Transverse colon (tissue), 4 donors: Measurements from ENCODE around the gene BAHCC1. TPM values are rescaled to one million over a fixed set of nuclear protein-coding genes. Genes with fewer than 3 reads are reported as not detected.
A peak's percentile ranks its signal among the peaks of the same experiment; 100 is the strongest.

Experiments
- DNase-seq: peaks from one replicate; pipeline ENCODE4 v3.0.0-alpha.2; 2019
- H3K27ac ChIP-seq, 4 donors: fragments of 200-600 bp; sonication (generic); 2 replicates each; pipeline ENCODE4 v1.5.1; 2016 to 2018; ENCODE audit warnings: inconsistent platforms in 4 of 4
- H3K27me3 ChIP-seq: fragments of 200-600 bp; sonication (generic); 2 replicates; pipeline ENCODE4 v1.5.1; 2017; ENCODE audit warnings: inconsistent platforms
- H3K36me3 ChIP-seq, 4 donors: fragments of 200-600 bp; sonication (generic); 2 replicates each; pipeline ENCODE4 v1.5.1; 2017 to 2019; ENCODE audit warnings: inconsistent platforms in 4 of 4
- H3K4me1 ChIP-seq, 4 donors: fragments of 200-600 bp; sonication (generic); 2 replicates each; pipeline ENCODE4 v1.5.1; 2017 to 2020; ENCODE audit warnings: inconsistent platforms in 4 of 4
- H3K4me3 ChIP-seq, 4 donors: fragments of 200-600 bp; sonication (generic); 1 replicate in 1 of 4; 2 replicates in 3 of 4; pipeline versions ENCODE4 v1.5.1 to v1.6.1; 2017 to 2019; ENCODE audit warnings: inconsistent platforms in 4 of 4
- H3K9me3 ChIP-seq, 2 donors: fragments of 200-600 bp; sonication (generic); 2 replicates each; pipeline ENCODE4 v1.5.1; 2017 to 2019; ENCODE audit warnings: inconsistent platforms in 2 of 2
- CTCF ChIP-seq, 5 experiments: fragments of 200-600 bp in 3 of 5; fragments of 450-650 bp in 2 of 5; sonication (generic) in 3 of 5; IDR thresholded peaks; 1 replicate in 2 of 5; 2 replicates in 3 of 5; pipeline ENCODE4 v1.5.1; 2016 to 2017; ENCODE audit warnings: antibody characterized with exemption in 5 of 5, inconsistent platforms in 3 of 5, mild to moderate bottlenecking in 2 of 5, moderate library complexity in 1 of 5
- EP300 ChIP-seq: sonication (generic); formaldehyde crosslinking; IDR thresholded peaks from one replicate; pipeline ENCODE4 v1.6.1; 2017; ENCODE audit warnings: antibody characterized with exemption, low read depth
- POLR2A ChIP-seq: fragments of 450-650 bp; IDR thresholded peaks from one replicate; pipeline ENCODE4 v1.6.1; 2016; ENCODE audit warnings: antibody characterized with exemption, mild to moderate bottlenecking, moderate library complexity
- POLR2AphosphoS5 ChIP-seq, 3 donors: sonication (generic); formaldehyde crosslinking; IDR thresholded peaks; one replicate each; pipeline ENCODE4 v1.6.1; 2016; ENCODE audit warnings: antibody characterized with exemption in 3 of 3
- WGBS, 2 donors: methylation state at CpG; one replicate each; pipeline ENCODE4 v1.1.5; 2018; ENCODE audit warnings: low coverage in 1 of 2; 5-methylcytosine and 5-hydroxymethylcytosine counted together
- in situ Hi-C, 4 donors: fragments of 200-750 bp; cut with MboI; loops; one replicate each; pipeline versions ENCODE4 v1.15.0 to v1.15.1; 2017; ENCODE audit warnings: low sequenced_read_pairs in 3 of 4, low pct_ligation_motif_present in 1 of 4, low pct_unique_long_range_greater_than_20kb in 1 of 4
- intact Hi-C: fragments of 100-400 bp; cut with DNase I; formaldehyde crosslinking; loops from one replicate; pipeline ENCODE4 v1.15.1; 2023; ENCODE audit warnings: low total_unique reads
- total RNA-seq, 4 donors: library from RNA; depleted of rRNA; stranded (reverse); fragments of >200 nt; gene quantifications; one replicate each; pipeline ENCODE4 v1.1.0, GENCODE V29; 2016

BAHCC1 gene
- total RNA-seq, 4 donors from 2014 or later = 8.7 to 133 (median 12.4) TPM

- no peak for TF ChIP-seq POLR2A
- peak in 4 of 5 experiments; percentile 19 to 36 (median 31) for TF ChIP-seq CTCF (IDR thresholded peaks at IDR 0.05)
- H3K27ac ChIP-seq = peak overlapping the region in 2 of 4 donors; percentile 2 to 12
- H3K4me1 ChIP-seq = peaks cover 0 to 3% (median 0%) of the 10 kb centered on the region in 4 donors
- no peaks in the 10 kb centered on the region for H3K9me3 ChIP-seq
- DNase-seq = peak; percentile 38
- H3K4me3 ChIP-seq = no peak overlapping the region
- peaks cover 6% of the 10 kb centered on the region for H3K27me3 ChIP-seq
- H3K36me3 ChIP-seq = no peaks in the 10 kb centered on the region
- WGBS, 2 donors = 73% methylated on average over 20 of the region's 22 CpGs; no CpG with 5 or more reads in 1 of the 2 donors
- intact Hi-C loops (no loop called here), in situ Hi-C loops (no loop called here)
These were observed 23.1 kb upstream of the BAHCC1 start for GRCh38 chr17:81371910-81372760.

GRCh38 chr17:81373536-81374160 lies 21.6 kb upstream of the BAHCC1 start:
- DNase-seq = no peak
- in situ Hi-C loops = no loop called here
- no peak overlapping the region for H3K4me3 ChIP-seq
- no peak overlapping the region for H3K27ac ChIP-seq
- no peaks in the 10 kb centered on the region for H3K27me3 ChIP-seq
- TF ChIP-seq POLR2AphosphoS5 (IDR thresholded peaks at IDR 0.05) (no peak), EP300 (no peak), CTCF (IDR thresholded peaks at IDR 0.05) (no peak), POLR2A (no peak)
- H3K9me3 ChIP-seq = no peaks in the 10 kb centered on the region
- peaks cover 0 to 3% (median 0%) of the 10 kb centered on the region in 4 donors for H3K4me1 ChIP-seq
- intact Hi-C loops = no loop called here
- WGBS, 2 donors = 88% methylated on average over 19 of the region's 24 CpGs; no CpG with 5 or more reads in 1 of the 2 donors
- no peaks in the 10 kb centered on the region for H3K36me3 ChIP-seq

- Histone ChIP-seq H3K4me3 (no peak overlapping the region), H3K27me3 (no peaks in the 10 kb centered on the region), H3K9me3 (no peaks in the 10 kb centered on the region), H3K27ac (no peak overlapping the region), H3K36me3 (no peaks in the 10 kb centered on the region), H3K4me1 (peaks cover 0 to 3% (median 0%) of the 10 kb centered on the region in 4 donors)
- 90 to 94% methylated on average over 5 of the region's 5 CpGs for WGBS, 2 donors
- intact Hi-C loops (no loop called here), in situ Hi-C loops (loop anchor here in 1 of 4 donors (25.0 kb wide), 2 partner anchors 88 to 112 kb away; partner anchors contain the start of gene SLC38A10)
- DNase-seq = no peak
- TF ChIP-seq CTCF (IDR thresholded peaks at IDR 0.05) = no peak
- no peak for TF ChIP-seq EP300
- TF ChIP-seq POLR2AphosphoS5 (IDR thresholded peaks at IDR 0.05) = no peak
- TF ChIP-seq POLR2A = no peak
These were observed 20.4 kb upstream of the BAHCC1 start for GRCh38 chr17:81374890-81375289.

GRCh38 chr17:81376946-81377714 lies 18.1 kb upstream of the BAHCC1 start:
- H3K36me3 ChIP-seq = no peaks in the 10 kb centered on the region
- intact Hi-C loops (no loop called here), in situ Hi-C loops (loop anchor here in 1 of 4 donors (25.0 kb wide), 2 partner anchors 90 to 110 kb away; partner anchors contain the start of gene SLC38A10)
- H3K9me3 ChIP-seq = no peaks in the 10 kb centered on the region
- WGBS, 2 donors = 92 to 98% methylated on average over 8 to 25 of the region's 25 CpGs
- TF ChIP-seq POLR2A (no peak), EP300 (no peak), CTCF (IDR thresholded peaks at IDR 0.05) (no peak), POLR2AphosphoS5 (IDR thresholded peaks at IDR 0.05) (no peak)
- no peaks in the 10 kb centered on the region for H3K27me3 ChIP-seq
- no peak for DNase-seq
- no peak overlapping the region for H3K4me3 ChIP-seq
- no peak overlapping the region for H3K27ac ChIP-seq
- peaks cover 0 to 3% (median 0%) of the 10 kb centered on the region in 4 donors for H3K4me1 ChIP-seq
